Measurements from ENCODE around the gene FAM228A.

Gene FAM228A

DNA sequence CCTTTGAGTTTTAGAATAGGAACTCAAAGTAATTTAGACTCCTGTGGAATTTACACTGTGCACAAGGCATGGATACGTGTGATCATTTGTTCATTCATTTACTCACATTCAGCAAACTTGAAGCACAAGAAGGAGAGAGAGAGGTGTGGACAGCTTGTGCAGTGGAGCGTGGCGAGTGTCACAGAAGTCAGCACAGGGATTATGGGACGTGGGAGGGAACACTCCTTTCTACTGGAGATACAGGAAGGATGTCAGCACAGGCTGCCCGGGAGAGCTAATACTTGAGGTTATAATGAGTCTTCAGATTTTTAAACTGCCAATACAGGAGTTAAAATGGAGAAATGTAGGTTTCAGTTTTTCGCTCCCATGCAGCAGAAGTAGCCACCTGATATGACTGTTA, 7.0 kb downstream of the FAM228A start:
- no peak for TF ChIP-seq BHLHE40 (IDR thresholded peaks at IDR 0.05; ENCODE audit: borderline replicate concordance)
- no peak for TF ChIP-seq SUZ12 (IDR thresholded peaks at IDR 0.05)
- TF ChIP-seq FOXM1 (IDR thresholded peaks at IDR 0.05; ENCODE audit: borderline replicate concordance): no peak
- TF ChIP-seq, protein P1, sequence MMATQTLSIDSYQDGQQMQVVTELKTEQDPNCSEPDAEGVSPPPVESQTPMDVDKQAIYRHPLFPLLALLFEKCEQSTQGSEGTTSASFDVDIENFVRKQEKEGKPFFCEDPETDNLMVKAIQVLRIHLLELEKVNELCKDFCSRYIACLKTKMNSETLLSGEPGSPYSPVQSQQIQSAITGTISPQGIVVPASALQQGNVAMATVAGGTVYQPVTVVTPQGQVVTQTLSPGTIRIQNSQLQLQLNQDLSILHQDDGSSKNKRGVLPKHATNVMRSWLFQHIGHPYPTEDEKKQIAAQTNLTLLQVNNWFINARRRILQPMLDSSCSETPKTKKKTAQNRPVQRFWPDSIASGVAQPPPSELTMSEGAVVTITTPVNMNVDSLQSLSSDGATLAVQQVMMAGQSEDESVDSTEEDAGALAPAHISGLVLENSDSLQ (IDR thresholded peaks at IDR 0.05): no peak
- no peak for TF ChIP-seq NFRKB (IDR thresholded peaks at IDR 0.05)

DNA sequence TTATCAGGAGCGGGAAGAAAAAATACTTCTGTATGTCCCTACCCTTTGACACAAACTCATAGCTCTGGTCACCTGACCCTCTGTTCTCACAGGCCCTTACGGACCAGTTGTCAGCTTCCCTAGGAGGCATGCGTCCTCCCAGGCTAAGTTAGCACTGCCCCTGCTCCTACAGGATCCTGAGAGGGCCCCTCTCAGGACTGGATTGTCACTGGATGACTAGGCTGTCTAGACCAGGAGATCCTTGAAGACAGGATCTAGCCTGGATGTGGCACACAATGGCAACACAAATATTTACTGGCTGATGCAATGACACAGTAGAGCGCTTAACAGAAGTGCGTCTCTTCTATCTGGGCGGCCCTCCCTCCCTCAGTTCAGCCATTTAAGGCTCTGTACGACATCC, 7.7 kb downstream of the FAM228A start:
- ChIA-PET POLR2A (interaction anchor here (0.5 kb wide), 1 partner anchor 178 kb away, joined by 3 read pairs; the partner anchor contains the start of gene ITSN2), CTCF (no interaction called here)
- TF ChIP-seq BHLHE40 (IDR thresholded peaks at IDR 0.05; ENCODE audit: borderline replicate concordance) (no peak), HDGF (IDR thresholded peaks at IDR 0.05; ENCODE audit: borderline replicate concordance) (no peak), FOXM1 (IDR thresholded peaks at IDR 0.05; ENCODE audit: borderline replicate concordance) (no peak), CTBP1 (IDR thresholded peaks at IDR 0.05; ENCODE audit: borderline replicate concordance) (no peak), TARDBP (IDR thresholded peaks at IDR 0.05) (no peak), ELF4 (IDR thresholded peaks at IDR 0.05) (no peak), LEF1 (IDR thresholded peaks at IDR 0.05; ENCODE audit: borderline replicate concordance) (no peak), FOXK2 (IDR thresholded peaks at IDR 0.05) (no peak), ARNT (IDR thresholded peaks at IDR 0.05) (no peak), ZNF384 (IDR thresholded peaks at IDR 0.05) (no peak), NFRKB (IDR thresholded peaks at IDR 0.05) (no peak), SUZ12 (IDR thresholded peaks at IDR 0.05) (no peak), L3MBTL2 (conservative IDR thresholded peaks at IDR 0.05) (no peak)
- DNase-seq (ENCODE audit: extremely low spot score): no peak

More for the DNA sequence above, 7.0 kb downstream of the FAM228A start:
- ChIA-PET CTCF (interaction anchor here (0.6 kb wide), 1 partner anchor 781 kb away, joined by 4 read pairs; no protein-coding TSS in a partner anchor), POLR2A (interaction anchor here (0.5 kb wide), 1 partner anchor 179 kb away, joined by 3 read pairs; the partner anchor contains the start of gene ITSN2)
- DNase-seq (ENCODE audit: extremely low spot score): no peak

DNA sequence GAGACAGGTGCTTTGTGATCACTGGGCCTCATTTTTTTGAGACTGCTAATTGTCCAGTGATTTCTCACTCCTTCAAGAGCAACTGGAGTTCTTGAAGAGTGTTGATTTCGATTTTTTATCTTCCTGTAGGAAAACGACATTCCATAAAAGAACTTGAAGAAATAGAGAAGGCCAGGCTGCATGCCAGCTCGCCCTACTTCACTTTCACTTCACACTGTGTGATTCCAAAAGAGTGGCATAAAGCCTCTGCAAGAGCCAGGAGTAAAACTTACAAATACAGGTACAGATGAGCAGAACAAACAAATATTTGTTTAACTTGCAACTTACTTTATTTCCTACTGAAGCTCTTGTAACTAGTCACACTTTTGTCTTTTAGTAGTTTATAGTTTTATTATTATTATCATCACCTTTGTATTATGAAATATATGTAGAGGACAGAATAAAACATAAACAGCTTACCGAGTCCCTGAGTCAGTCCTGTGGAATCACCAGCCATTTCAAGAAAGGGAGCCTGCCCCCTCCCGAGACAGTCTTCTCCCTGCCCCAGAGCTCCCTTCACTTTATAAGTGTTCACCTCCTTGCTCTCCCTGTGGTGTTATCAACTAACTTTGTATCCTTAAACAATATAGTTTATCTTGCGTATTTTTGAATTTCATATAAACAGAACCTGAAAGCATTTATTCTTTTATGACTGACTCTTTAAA, 8.7 kb downstream of the FAM228A start:
- ChIA-PET CTCF (interaction anchor here (0.6 to 0.9 kb wide), 2 partner anchors 16 to 185 kb away, joined by 3 to 5 read pairs; no protein-coding TSS in a partner anchor), POLR2A (no interaction called here)
- TF ChIP-seq BHLHE40 (IDR thresholded peaks at IDR 0.05; ENCODE audit: borderline replicate concordance): no peak
- no peak for TF ChIP-seq CTBP1 (IDR thresholded peaks at IDR 0.05; ENCODE audit: borderline replicate concordance)
- no peak for TF ChIP-seq LEF1 (IDR thresholded peaks at IDR 0.05; ENCODE audit: borderline replicate concordance)
- TF ChIP-seq, protein P1 (IDR thresholded peaks at IDR 0.05): no peak
- no peak for TF ChIP-seq ZNF384 (IDR thresholded peaks at IDR 0.05)
- TF ChIP-seq FOXA1 (IDR thresholded peaks at IDR 0.05): no peak
- no peak for TF ChIP-seq FOXK2 (IDR thresholded peaks at IDR 0.05)
- TF ChIP-seq SP1 (IDR thresholded peaks at IDR 0.05): no peak
- no peak for TF ChIP-seq FOXM1 (IDR thresholded peaks at IDR 0.05; ENCODE audit: borderline replicate concordance)
- TF ChIP-seq HDGF (IDR thresholded peaks at IDR 0.05; ENCODE audit: borderline replicate concordance): no peak
- DNase-seq (ENCODE audit: extremely low spot score): no peak

DNA sequence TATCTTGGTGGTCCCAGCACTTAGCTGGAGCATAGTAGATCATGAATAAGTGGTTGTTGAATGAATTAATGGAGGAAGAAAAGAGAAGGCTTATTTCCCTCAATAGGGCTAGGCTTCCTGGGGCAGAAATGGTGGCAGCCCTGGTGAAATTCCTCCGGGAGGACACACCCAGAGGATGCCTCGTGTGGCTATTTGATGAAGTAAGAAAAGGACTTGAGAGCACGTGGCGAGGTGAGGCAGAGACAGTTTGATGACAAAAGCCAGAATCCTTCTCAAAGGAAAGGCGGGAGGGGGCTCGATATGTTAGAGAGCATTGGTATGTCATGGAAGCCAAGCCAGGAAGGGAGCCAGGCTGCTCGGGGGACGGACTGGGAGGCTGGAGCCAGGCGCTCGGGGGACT, 14.7 kb downstream of the FAM228A start:
- DNase-seq (ENCODE audit: extremely low spot score): no peak
- TF ChIP-seq FOXK2 (IDR thresholded peaks at IDR 0.05): no peak
- no peak for TF ChIP-seq SP1 (IDR thresholded peaks at IDR 0.05)
- TF ChIP-seq, protein P1 (IDR thresholded peaks at IDR 0.05): no peak
- TF ChIP-seq SUZ12 (IDR thresholded peaks at IDR 0.05): no peak
- no peak for TF ChIP-seq FOXM1 (IDR thresholded peaks at IDR 0.05; ENCODE audit: borderline replicate concordance)
- TF ChIP-seq ARNT (IDR thresholded peaks at IDR 0.05): no peak
- no peak for TF ChIP-seq TARDBP (IDR thresholded peaks at IDR 0.05)
- no peak for TF ChIP-seq CTBP1 (IDR thresholded peaks at IDR 0.05; ENCODE audit: borderline replicate concordance)
- TF ChIP-seq BHLHE40 (IDR thresholded peaks at IDR 0.05; ENCODE audit: borderline replicate concordance): no peak
- no peak for TF ChIP-seq ELF4 (IDR thresholded peaks at IDR 0.05)
- TF ChIP-seq LEF1 (IDR thresholded peaks at IDR 0.05; ENCODE audit: borderline replicate concordance): no peak
- TF ChIP-seq HDGF (IDR thresholded peaks at IDR 0.05; ENCODE audit: borderline replicate concordance): no peak
- no peak for TF ChIP-seq NFRKB (IDR thresholded peaks at IDR 0.05)
- TF ChIP-seq ZNF384 (IDR thresholded peaks at IDR 0.05): no peak
- TF ChIP-seq FOXA1 (IDR thresholded peaks at IDR 0.05): no peak
- TF ChIP-seq L3MBTL2 (conservative IDR thresholded peaks at IDR 0.05): no peak
- ChIA-PET POLR2A (no interaction called here), CTCF (no interaction called here)

DNA sequence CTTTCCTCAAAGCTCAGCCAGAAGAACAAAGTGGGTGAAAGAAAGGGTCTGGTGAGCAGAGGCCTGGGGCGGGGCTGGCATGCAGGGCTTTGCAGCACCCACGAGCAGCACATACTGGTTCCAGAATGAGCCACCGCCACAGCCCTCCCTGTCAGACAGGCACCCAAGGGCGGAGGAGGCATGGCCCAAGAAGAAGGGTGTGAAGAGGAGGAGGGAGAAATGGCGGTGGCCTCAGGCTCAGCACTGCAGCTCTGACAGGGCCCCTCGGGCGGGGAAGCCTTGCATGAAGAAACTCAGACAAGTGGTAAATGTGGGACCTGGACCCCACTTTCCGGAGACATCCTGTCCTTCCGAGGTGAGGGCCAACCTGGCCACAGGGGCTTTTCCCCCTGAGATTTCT, 15.7 kb downstream of the FAM228A start:
- ChIA-PET CTCF (no interaction called here), POLR2A (no interaction called here)
- TF ChIP-seq, protein P1 (IDR thresholded peaks at IDR 0.05): no peak
- TF ChIP-seq NFRKB (IDR thresholded peaks at IDR 0.05): no peak
- no peak for TF ChIP-seq ZNF384 (IDR thresholded peaks at IDR 0.05)
- TF ChIP-seq LEF1 (IDR thresholded peaks at IDR 0.05; ENCODE audit: borderline replicate concordance): no peak
- TF ChIP-seq BHLHE40 (IDR thresholded peaks at IDR 0.05; ENCODE audit: borderline replicate concordance): no peak
- TF ChIP-seq ARNT (IDR thresholded peaks at IDR 0.05): no peak
- TF ChIP-seq HDGF (IDR thresholded peaks at IDR 0.05; ENCODE audit: borderline replicate concordance): no peak
- no peak for TF ChIP-seq FOXM1 (IDR thresholded peaks at IDR 0.05; ENCODE audit: borderline replicate concordance)
- TF ChIP-seq FOXK2 (IDR thresholded peaks at IDR 0.05): no peak
- no peak for TF ChIP-seq TARDBP (IDR thresholded peaks at IDR 0.05)
- no peak for TF ChIP-seq L3MBTL2 (conservative IDR thresholded peaks at IDR 0.05)
- TF ChIP-seq SUZ12 (IDR thresholded peaks at IDR 0.05): no peak
- no peak for TF ChIP-seq CTBP1 (IDR thresholded peaks at IDR 0.05; ENCODE audit: borderline replicate concordance)
- TF ChIP-seq SP1 (IDR thresholded peaks at IDR 0.05): no peak
- no peak for DNase-seq (ENCODE audit: extremely low spot score)
